ENCODE measurements around the gene CCDC141. TPM values are rescaled to one million over a fixed set of nuclear protein-coding genes. Genes with fewer than 3 reads are reported as not detected.
"Not testable (repeated sequence)": the region's sequence is repeated elsewhere in the genome, so short reads cannot be mapped to it uniquely, and the experiment has no call there.

Gene CCDC141
- total RNA-seq (10 to 100 TPM; 17.8 to 25.9 TPM), polyA plus RNA-seq (ENCODE audit: insufficient read depth, low read depth, low replicate concordance) (2.2 TPM)
- long read RNA-seq, donor 1, result 0 reads
- long read RNA-seq, donor 2, result 0 reads

GRCh38 chr2:179049546-179050311, at the start of gene CCDC141:
Gene CCDC141 (minus strand): TSS chr2:179050137. CDS start chr2:179049941, 196 bp downstream.
- Histone ChIP-seq H3K27me3 (no peaks in the 10 kb centered on the region), H3K36me3 (ENCODE audit: low read depth, missing control alignments) (no peaks in the 10 kb centered on the region), H3K4me1 (peaks cover 21% of the 10 kb centered on the region), H3K9me3 (no peaks in the 10 kb centered on the region), H3K27ac (peak within 1 kb of the TSS; percentile 59 to 72), H3K4me3 (peak within 1 kb of the TSS in 1 of 2 donors; percentile 15)
- intact Hi-C loops (cut with DNase I; ENCODE audit: low total_unique reads), result no loop called here
- WGBS, 2 donors, result 16 to 30% methylated on average over 12 of the region's 12 CpGs
- TF ChIP-seq CTCF (IDR thresholded peaks at IDR 0.05) (no peak), POLR2A (IDR thresholded peaks at IDR 0.05) (no peak)
- peak; percentile 61 for DNase-seq

GRCh38 chr2:179098080-179098689, 48.2 kb upstream of the CCDC141 start:
- H3K4me3 ChIP-seq, result no peak overlapping the region
- no peaks in the 10 kb centered on the region for H3K4me1 ChIP-seq
- no peaks in the 10 kb centered on the region for H3K9me3 ChIP-seq
- H3K27me3 ChIP-seq, result no peaks in the 10 kb centered on the region
- no peaks in the 10 kb centered on the region for H3K36me3 ChIP-seq (ENCODE audit: low read depth, missing control alignments)
- no peak overlapping the region for H3K27ac ChIP-seq
- no peak for DNase-seq
- no peak for TF ChIP-seq CTCF (IDR thresholded peaks at IDR 0.05)
- no peak for TF ChIP-seq POLR2A (IDR thresholded peaks at IDR 0.05)
- intact Hi-C loops (cut with DNase I; ENCODE audit: low total_unique reads), result no loop called here
- 80 to 87% methylated on average over 4 of the region's 4 CpGs for WGBS, 2 donors

- Histone ChIP-seq H3K9me3 (no peaks in the 10 kb centered on the region), H3K27ac (no peak overlapping the region), H3K27me3 (no peaks in the 10 kb centered on the region), H3K4me3 (no peak overlapping the region), H3K36me3 (ENCODE audit: low read depth, missing control alignments) (no peaks in the 10 kb centered on the region), H3K4me1 (no peaks in the 10 kb centered on the region)
- intact Hi-C loops (cut with DNase I; ENCODE audit: low total_unique reads), result no loop called here
- WGBS, 2 donors, result 100% methylated on average over 1 of the region's 1 CpG
- TF ChIP-seq POLR2A (IDR thresholded peaks at IDR 0.05) (no peak), CTCF (IDR thresholded peaks at IDR 0.05) (no peak)
- no peak for DNase-seq
These were observed 47.2 kb upstream of the CCDC141 start for GRCh38 chr2:179097131-179097530.

GRCh38 chr2:179096090-179096489, 46.2 kb upstream of the CCDC141 start:
- no peak for DNase-seq
- no peak for TF ChIP-seq CTCF (IDR thresholded peaks at IDR 0.05)
- intact Hi-C loops (cut with DNase I; ENCODE audit: low total_unique reads), result no loop called here
- Histone ChIP-seq H3K4me3 (no peak overlapping the region), H3K36me3 (ENCODE audit: low read depth, missing control alignments) (no peaks in the 10 kb centered on the region), H3K27me3 (no peaks in the 10 kb centered on the region), H3K4me1 (no peaks in the 10 kb centered on the region), H3K9me3 (no peaks in the 10 kb centered on the region), H3K27ac (no peak overlapping the region)
- WGBS, 2 donors, result 82 to 85% methylated on average over 3 of the region's 3 CpGs

GRCh38 chr2:179092912-179093311, 43.0 kb upstream of the CCDC141 start:
- H3K36me3 ChIP-seq (ENCODE audit: low read depth, missing control alignments); DNase-seq; H3K4me3 ChIP-seq; H3K9me3 ChIP-seq; intact Hi-C loops (cut with DNase I; ENCODE audit: low total_unique reads); H3K27me3 ChIP-seq; H3K27ac ChIP-seq; H3K4me1 ChIP-seq: not testable (repeated sequence)
- 93 to 96% methylated on average over 4 of the region's 4 CpGs for WGBS, 2 donors

Data from testis (tissue), 5 donors.